ENCODE data around the gene SMIM3.
A peak's percentile ranks its signal among the peaks of the same experiment; 100 is the strongest.

The SMIM3 gene

DNA sequence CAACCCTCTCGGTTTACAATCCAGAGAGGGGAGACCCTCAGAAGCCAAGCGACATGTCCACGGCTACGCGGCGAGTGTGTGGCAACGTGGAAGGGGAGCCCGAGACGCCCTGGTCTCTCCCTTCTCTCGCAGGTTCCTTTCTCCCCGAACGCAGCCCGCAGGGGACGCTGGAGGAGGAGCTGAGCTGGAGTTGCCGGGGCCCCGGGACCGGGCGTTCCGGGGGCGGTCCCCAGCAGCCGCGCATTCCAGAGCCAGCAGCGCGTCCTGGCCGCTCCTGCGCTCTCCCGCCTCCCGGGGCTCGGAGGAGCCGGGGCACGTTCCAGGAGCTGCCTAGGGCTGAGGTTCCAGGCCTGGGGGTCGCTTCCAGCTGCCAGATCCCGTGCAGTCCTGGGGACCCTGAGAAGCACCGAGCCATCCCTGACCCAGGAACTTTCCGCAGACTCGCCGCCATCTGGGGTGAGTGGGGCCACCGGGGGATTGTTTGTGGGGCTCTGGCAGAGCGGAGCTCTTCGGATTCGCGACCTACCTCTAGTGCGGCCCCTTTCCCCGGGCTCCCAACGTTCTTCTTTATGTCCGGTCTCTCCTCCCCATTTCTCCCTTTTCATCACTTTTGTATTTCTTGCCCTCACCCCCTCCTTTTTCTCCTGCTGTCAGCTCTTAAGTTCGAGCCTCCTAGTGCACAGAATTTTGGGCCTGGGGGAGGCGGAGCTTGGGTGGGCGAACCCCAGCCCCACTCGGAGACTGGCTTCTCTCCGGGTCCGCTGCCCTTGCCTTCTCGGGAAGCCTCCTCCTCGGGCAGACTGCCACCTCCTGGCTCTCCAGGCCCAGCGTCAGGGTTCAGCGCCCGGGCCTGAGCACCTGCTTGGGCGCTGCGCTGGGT is at the start of gene SMIM3:
SMIM3 (plus strand) TSS at position 241 of the 880 bp plus-strand sequence. CDS start 16,684 bp downstream, outside the sequence.
- no peaks in the 10 kb centered on the region for H3K27me3 ChIP-seq (replicated peaks; ENCODE audit: control insufficient read depth, insufficient read depth, low read length)
- DNase-seq (ENCODE audit: extremely low read depth, insufficient read length), result peak; percentile 51
- no peaks in the 10 kb centered on the region for H3K36me3 ChIP-seq (ENCODE audit: control insufficient read depth, insufficient read depth, low read length)
- TF ChIP-seq CTCF (IDR thresholded peaks at IDR 0.05; ENCODE audit: insufficient read depth, low read length, poor library complexity, severe bottlenecking), result peak; percentile 72
- H3K4me3 ChIP-seq (replicated peaks; ENCODE audit: low read depth, low read length), result peak within 1 kb of the TSS; percentile 85

GRCh38 chr5:150729859-150730258 is 48.7 kb upstream of the SMIM3 start:
- Histone ChIP-seq H3K27me3 (replicated peaks; ENCODE audit: control insufficient read depth, insufficient read depth, low read length) (no peaks in the 10 kb centered on the region), H3K4me3 (replicated peaks; ENCODE audit: low read depth, low read length) (no peak overlapping the region), H3K36me3 (ENCODE audit: control insufficient read depth, insufficient read depth, low read length) (peaks cover 6% of the 10 kb centered on the region)
- no peak for TF ChIP-seq CTCF (IDR thresholded peaks at IDR 0.05; ENCODE audit: insufficient read depth, low read length, poor library complexity, severe bottlenecking)
- no peak for DNase-seq (ENCODE audit: extremely low read depth, insufficient read length)

- H3K36me3 ChIP-seq (ENCODE audit: control insufficient read depth, insufficient read depth, low read length), result peaks cover 3% of the 10 kb centered on the region
- H3K27me3 ChIP-seq (replicated peaks; ENCODE audit: control insufficient read depth, insufficient read depth, low read length), result no peaks in the 10 kb centered on the region
- no peak overlapping the region for H3K4me3 ChIP-seq (replicated peaks; ENCODE audit: low read depth, low read length)
- no peak for TF ChIP-seq CTCF (IDR thresholded peaks at IDR 0.05; ENCODE audit: insufficient read depth, low read length, poor library complexity, severe bottlenecking)
- no peak for DNase-seq (ENCODE audit: extremely low read depth, insufficient read length)
These were observed 46.8 kb upstream of the SMIM3 start for GRCh38 chr5:150731669-150732242.

DNA sequence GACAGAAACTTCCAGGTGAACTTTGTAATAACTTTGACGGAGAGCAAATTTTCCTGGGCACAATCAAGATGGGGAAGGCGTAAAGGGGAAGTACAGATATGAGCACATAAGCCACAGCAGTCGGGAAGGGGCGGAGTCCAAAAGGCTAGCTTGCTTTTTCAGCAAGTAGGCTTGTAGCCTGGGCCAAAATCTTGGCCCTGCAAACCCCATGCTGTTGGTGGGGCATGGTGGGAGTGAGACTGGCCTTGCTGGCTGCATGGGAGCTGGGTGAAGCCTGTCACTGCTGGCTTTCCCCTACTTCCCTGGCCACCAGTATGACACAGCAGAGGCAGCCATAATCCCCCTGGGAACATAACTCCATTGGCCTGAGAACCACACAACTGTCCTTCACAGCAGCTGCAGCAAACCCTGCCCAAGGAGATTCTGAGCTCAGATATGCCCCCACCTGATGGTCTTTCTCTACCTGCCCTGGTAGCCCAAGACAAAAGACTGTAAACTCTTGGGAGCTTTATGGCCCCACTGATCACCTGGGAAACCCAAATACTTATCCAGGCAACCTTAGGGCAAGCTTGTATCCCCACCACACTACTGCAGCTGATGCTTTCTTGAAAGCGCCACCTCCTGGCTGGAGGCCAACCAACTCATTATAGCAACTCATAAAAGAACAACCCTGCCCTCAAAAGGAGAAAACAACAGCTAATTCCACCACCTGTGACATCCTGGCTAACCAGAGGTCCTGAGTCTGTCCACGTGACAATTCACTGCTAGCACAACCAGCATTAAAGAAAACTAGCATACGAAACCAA is 43.8 kb upstream of the SMIM3 start:
- peaks cover 3% of the 10 kb centered on the region for H3K36me3 ChIP-seq (ENCODE audit: control insufficient read depth, insufficient read depth, low read length)
- TF ChIP-seq CTCF (IDR thresholded peaks at IDR 0.05; ENCODE audit: insufficient read depth, low read length, poor library complexity, severe bottlenecking), result peak; percentile 47
- H3K4me3 ChIP-seq (replicated peaks; ENCODE audit: low read depth, low read length), result no peak overlapping the region; the same call in 1 of the 2 replicates
- peak; percentile 52 for DNase-seq (ENCODE audit: extremely low read depth, insufficient read length)
- H3K27me3 ChIP-seq (replicated peaks; ENCODE audit: control insufficient read depth, insufficient read depth, low read length), result no peaks in the 10 kb centered on the region

DNA sequence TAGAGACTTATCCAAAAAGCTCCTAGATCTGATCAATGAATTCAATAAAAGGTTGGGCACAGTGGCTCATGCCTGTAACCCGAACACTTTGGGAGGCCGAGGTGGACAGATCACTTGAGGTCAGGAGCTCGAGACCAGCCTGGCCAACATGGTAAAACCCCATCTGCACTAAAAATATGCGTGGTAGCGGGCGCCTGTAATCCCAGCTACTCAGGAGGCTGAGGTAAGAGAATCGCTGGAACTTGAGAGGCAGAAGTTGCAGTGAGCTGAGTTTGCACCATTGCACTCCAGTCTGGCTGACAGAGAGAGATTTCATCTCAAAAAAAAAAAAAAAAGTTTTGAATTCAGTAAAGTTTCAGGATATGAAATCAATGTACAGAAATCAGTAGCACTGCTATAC is 39.7 kb upstream of the SMIM3 start:
- H3K36me3 ChIP-seq (ENCODE audit: control insufficient read depth, insufficient read depth, low read length), result peaks cover 1% of the 10 kb centered on the region

More for the DNA sequence above, 39.7 kb upstream of the SMIM3 start:
- H3K4me3 ChIP-seq (replicated peaks; ENCODE audit: low read depth, low read length), result no peak overlapping the region
- H3K27me3 ChIP-seq (replicated peaks; ENCODE audit: control insufficient read depth, insufficient read depth, low read length), result no peaks in the 10 kb centered on the region
- no peak for DNase-seq (ENCODE audit: extremely low read depth, insufficient read length)
- no peak for TF ChIP-seq CTCF (IDR thresholded peaks at IDR 0.05; ENCODE audit: insufficient read depth, low read length, poor library complexity, severe bottlenecking)
